Measurements from ENCODE around the gene EDAR.

The EDAR gene

DNA sequence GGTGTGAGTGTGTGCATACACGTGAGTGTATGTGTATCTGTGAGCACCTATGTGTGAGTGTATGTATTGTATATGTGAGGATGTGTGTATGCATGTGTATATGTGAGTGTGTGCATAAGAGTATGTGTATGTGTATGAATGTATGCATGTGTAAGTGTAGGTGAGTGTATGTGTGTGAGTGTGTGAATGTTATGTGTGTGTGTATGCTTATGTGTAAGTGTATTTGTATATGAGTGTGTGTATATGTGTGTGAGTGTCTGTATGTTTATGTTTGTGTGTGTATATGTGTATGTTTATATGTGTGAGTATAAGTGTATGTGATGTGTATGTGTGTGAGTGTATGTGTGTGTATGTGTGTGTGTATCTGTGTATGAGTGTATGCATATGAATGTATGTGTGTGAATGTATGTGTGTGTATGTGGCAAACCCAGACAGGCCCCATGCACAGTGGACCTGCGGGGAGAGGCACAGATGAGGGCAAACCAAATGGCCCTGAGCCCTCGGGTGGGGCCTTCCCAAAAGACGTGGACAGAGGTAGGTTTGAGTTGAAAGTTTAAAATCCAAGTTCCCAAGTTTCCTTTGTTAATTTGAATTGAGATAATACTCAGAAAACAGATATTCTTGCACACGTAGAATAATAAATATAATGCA is 51.5 kb downstream of the EDAR start:
- no peak for DNase-seq

DNA sequence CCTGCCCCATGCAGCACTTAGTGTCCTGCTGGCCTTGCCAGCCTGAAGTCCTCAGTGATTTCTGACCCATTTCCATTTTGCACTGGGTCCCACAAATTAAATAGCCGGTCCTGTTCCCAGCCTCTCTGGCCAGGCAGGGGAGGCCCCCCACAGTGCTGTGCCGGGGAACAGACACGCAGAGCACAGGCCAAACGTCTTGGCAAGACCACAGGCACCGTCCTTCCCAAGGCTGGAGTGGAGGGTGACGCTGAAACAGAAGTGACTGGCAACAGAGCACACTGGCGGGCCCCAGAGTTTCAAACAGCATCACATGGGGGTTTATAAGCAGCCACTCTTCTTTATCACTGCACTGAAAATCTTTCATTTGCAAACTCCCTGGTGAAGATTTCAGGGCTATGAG is 52.2 kb downstream of the EDAR start:
- DNase-seq, result no peak

DNA sequence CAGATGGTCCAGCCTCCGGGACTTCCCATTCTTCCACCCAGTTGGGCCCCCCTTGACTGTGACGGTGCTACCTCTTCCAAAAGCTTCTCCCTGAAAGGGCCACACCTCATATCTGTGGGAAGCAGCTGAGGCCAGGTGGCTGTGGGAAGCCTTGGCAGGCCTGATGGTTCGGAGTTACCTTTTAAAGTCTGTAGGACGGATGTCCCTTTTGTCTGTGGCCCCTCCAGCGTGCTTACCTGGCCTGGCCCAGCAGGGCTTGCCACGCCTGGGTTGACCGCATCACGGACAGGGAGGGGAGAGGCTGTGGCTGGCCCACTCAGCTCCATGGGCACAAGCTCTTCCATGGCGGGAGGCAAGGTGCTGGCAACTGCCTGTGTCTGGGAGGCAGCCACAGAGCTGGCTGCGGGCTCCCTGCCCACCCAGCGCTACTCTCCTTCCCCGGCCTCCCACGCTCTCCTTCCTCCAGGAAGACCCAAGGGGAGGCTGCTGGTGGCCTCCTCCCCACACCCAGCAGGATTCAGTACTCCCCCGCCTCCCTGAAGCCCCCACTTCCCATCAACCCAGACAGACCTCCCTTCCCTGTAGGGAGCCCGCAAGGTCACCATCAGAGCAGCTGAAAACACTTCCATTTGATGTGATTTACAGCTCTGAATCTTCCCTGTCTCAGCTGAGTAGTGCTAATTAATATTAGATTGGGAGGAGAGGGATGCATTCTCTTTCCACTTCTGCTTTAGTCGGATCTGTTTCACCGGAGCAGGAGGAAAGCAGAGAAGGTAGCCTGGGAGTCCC is 52.8 kb downstream of the EDAR start:
- no peak for DNase-seq

- no peak for DNase-seq
These were observed 53.7 kb downstream of the EDAR start for GRCh38 chr2:108935271-108935741.

- no peak for DNase-seq
These were observed 54.3 kb downstream of the EDAR start for GRCh38 chr2:108934583-108935245.

DNA sequence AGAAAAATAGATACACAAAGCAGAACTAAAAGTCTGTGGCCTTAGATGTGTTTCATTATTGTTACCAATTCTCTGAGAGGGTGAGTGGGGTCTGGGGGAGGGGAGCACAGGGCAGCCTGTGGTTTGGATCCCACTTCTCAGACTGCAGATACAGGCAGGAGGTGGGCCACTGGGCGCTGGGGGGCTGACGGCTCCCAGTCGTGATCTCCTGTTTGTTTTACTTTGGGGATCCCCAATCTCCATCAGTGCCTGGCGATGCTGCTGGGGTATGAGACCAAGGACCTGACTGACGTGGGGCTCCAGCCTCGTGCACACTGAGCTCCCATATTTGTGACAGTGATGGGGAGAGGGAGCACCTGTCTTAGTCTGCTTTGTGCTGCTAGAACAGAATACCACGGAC is 54.9 kb downstream of the EDAR start:
- DNase-seq, result no peak

GRCh38 chr2:108933691-108934117 is 55.3 kb downstream of the EDAR start:
- no peak for DNase-seq

- no peak for DNase-seq
These were observed 56.2 kb downstream of the EDAR start for GRCh38 chr2:108932736-108933332.

DNA sequence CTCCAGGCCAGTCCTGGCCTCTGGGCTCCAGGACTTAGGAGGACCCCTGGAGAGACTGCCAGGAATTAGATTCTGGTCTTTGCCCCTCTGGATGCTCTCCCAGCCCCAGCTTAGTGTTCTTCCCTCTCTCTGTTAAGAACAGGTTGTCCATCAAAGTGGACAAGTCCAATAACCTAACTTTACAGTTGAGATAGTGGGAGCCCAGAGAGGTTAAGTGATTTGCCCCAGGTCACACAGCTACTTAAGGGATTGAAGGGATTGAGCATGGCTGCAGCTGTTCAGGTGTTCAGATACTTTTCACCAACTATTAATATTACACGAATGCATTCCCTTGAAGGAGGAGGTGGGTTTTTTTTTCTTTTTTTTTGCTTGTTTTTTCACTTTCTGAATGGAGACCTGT is 57.6 kb downstream of the EDAR start:
- DNase-seq, result no peak

- no peak for DNase-seq
These were observed 59.1 kb downstream of the EDAR start for GRCh38 chr2:108929807-108930425.

GRCh38 chr2:108928660-108929377 is 60.2 kb downstream of the EDAR start:
- no peak for DNase-seq

DNA sequence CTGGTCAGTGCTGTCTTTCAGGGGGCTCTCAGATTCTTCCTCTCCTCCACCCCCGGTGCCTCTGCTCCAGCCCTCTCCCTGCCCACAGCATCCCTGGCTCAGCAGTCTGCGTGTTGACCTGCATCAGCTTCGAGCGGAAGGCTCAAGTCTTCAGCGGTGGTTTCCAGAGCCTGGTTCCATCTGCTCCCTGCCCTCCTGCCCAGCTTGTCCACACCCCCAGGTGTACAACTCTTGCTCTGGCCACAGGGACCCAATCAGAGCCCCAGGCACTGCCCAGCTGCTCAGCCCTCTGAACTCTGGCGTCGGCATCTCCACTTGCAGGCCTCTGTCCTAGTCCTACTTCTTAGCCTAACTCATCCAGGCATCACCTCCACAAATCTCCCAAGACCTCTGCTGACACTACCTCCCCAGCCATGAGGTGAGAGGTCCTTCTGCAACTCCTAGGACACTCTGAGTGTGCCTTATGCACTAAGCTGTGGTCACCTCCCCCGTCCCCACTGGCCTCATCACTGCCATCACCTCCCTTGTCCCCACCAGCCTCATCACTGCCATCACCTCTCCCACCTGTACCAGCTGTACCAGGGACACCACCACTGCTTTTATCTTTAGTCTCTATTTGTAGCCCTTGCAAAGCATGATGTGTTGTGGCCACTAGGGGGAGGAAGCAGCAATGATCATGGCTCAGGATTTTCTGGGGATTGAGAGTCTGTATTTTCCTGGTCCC is 60.9 kb downstream of the EDAR start:
- DNase-seq, result peak; percentile 71

- DNase-seq, result no peak
These were observed 61.6 kb downstream of the EDAR start for GRCh38 chr2:108927405-108927804.

DNA sequence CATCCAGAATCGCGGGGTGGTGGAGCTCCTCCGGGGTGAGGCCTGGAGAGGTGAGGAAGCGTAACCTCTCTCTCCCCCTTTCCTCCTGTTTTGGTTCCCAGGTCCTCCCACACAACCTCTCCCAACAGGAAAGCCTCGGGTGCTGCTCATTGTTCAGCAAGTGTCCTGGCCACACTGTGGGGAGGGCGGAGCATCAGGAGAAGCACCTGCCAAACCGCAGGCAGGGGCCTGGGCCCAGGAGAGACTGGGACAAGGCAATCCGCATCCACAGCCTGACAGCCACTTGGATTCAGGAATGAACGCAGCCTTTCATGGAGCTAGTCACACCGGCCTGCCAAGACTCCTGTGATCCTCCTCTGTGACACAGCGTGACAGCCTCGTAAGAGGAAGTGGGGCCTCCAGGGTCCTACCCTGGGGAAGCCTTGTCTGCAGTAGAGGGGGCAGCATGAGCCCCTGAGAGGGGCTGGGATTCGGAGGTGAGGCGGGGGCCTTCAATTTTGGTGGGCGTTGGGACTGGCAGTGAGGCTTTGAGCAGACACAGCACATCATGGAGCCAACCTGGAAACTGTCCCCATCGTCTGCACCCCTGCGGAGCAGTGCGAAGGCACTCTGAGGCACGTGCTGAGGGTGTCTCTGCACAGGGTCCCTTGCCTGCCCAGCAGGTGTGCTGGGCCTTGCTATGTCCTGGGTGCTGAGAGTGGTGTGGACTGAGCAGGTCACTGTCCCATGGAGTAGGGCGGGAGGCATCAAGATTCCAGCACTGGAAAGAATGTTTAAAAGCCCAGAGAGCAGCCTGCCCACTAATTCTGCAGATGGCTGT is 62.2 kb downstream of the EDAR start:
- DNase-seq, result no peak

- no peak for DNase-seq
These were observed 63.3 kb downstream of the EDAR start for GRCh38 chr2:108925735-108926134.

DNA sequence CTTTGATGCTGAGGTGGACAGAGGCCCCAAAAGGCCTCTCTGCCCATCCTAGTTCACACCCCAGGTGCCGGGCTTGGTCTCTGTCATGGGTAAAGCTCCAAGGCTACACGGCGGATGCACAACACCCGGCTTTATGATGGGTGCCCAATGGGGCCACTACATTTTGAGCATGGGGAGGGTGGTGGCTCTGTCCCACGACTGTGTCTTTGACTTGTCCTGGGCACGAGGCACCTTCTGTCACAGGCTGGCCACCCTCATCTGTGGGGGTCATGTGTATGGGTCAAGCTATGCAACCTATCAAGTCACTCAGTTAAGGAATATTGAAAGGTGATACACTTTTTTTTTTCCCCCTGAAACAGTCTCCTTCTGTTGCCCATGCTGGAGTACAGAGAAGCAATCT is 63.7 kb downstream of the EDAR start:
- DNase-seq, result no peak

DNA sequence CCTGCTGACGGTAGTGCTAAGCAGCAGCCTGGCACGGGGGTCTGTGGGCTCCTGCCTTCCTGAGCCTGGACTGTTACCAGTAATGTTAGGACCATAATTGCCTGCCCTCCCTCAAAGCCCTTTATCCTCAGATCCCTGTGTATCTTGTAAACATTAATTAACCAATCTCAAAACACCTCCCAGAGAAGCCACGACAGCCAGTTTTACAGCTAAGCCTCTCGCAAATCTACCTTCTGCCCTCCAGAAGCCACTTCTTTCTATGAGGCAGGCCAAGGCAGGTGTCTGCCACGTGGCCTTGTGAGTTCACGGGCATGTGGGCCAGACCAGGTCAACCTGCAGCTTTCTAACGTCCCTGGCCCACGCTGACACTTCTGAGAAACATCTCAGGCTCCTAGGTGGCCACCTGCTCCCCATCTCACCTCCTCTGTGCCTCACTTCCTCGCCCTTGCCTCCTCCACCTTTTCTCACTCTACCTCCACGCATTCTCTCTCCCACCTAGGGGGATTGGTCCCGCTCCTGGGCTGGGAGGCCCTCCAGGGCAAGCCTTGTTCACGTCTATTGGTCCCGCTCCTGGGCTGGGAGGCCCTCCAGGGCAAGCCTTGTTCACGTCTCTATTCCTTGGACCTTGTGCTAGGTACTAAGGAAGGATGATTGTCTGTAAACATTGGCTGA is 64.3 kb downstream of the EDAR start:
- DNase-seq, result no peak

- DNase-seq, result no peak
These were observed 65.1 kb downstream of the EDAR start for GRCh38 chr2:108923736-108924579.

GRCh38 chr2:108923019-108923700 is 65.9 kb downstream of the EDAR start:
- DNase-seq, result no peak
